ENCODE measurements around the gene FAM210B.

FAM210B gene

DNA sequence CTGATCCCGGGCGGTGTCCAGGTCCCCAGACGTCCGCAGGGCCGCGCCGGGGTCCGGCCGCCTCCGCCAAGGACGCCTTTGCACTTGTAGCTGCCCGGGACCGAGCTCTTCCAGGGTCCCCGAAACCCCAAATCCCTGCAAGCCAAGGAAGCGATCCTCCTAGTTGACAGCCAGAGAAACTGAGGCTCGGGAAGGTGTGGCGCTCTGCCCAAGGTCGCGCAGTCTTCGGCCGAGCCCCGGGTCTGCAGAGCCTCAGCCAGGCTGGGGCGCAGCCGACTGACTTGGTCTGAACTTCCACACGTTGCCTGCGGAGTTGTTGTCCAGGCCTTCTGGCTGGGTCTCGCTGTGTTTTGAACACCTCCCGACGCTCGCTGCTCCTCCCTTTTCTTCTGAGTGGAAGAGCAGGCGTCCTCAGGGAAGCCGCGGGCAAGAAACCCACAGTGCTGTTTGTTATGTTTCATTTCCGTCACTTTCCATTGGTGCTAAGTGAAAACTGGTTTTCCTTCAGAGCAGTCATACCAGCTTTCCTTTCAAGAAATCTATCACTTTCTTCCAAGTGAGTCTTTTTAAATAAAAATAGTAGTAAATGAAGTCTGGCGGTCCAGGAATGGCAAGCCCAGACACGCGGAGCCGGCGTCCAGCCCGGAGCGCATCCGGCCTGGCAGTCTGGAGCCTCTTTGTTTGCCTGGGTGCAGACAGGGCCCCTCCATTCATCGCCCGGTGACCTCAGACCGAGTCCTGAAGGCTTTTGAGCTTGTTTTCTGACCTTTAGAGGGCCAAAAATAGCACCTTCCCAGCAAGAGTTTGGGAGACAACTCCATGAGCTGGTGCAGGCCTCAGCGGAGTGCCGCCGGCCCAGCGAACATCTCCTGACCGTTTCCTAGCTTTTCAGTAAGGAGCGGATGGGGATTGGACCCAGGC, 698 bp downstream of the FAM210B start:
- Histone ChIP-seq H3K4me1 (ENCODE audit: control insufficient read depth in 5 of 5, insufficient read depth in 5 of 5, low read length in 5 of 5) (peaks cover 7 to 35% (median 29%) of the 10 kb centered on the region in 5 donors), H3K9me3 (ENCODE audit: control insufficient read depth in 5 of 5, low read length in 5 of 5) (no peaks in the 10 kb centered on the region), H3K4me3 (ENCODE audit: low read depth in 1 of 5, low read length in 5 of 5) (peak overlapping the region; percentile 79 to 92 (median 89)), H3K36me3 (ENCODE audit: control insufficient read depth in 5 of 5, insufficient read depth in 5 of 5, low read length in 5 of 5) (peaks cover 0 to 9% (median 2%) of the 10 kb centered on the region in 5 donors), H3K27ac (ENCODE audit: low read depth, low read length) (peak overlapping the region; percentile 62), H3K9ac (ENCODE audit: low read length in 5 of 5) (peak overlapping the region; percentile 51 to 90 (median 77)), H3K27me3 (ENCODE audit: control insufficient read depth in 5 of 5, insufficient read depth in 4 of 5, low read length in 5 of 5) (no peaks in the 10 kb centered on the region)

DNA sequence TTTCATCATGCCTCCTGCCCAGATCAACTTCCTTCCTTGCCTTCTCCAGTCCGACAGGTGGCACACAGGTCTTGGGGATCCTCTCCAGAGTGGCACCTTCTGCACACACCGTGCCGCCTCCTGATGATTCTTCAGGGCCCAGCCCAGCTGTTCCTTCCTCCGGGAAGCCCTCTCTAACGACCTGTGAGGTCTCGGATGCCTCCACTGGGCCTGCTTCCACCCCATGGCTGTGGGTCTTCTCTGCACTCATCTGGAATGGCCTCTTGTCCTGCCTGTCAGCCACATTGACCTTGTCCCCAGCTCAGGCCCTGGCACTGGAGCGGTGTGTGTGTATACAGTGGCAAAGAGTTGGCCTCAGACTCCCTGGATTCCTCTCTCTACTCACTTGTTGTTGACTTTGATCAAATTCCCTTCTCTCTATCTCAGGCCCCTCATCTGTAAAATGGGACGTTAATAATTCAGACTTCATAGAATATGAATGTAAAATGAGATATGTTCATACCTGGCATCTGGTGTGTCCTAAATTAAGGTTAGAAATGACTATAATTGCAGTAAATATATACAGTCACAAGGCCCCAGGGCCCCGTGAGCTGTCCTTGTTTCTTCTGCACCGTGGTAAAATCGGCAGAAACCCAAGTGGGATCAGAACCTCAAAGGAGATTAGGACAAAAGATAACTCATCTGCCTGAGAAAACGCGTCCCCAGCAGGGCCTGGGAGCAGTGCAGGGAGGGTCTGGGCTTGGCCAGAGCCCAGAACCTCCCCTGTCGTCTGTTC, 1.5 kb downstream of the FAM210B start:
- H3K9ac ChIP-seq (ENCODE audit: low read length in 5 of 5): peak overlapping the region; percentile 51 to 90 (median 77)
- no peaks in the 10 kb centered on the region for H3K27me3 ChIP-seq (ENCODE audit: control insufficient read depth in 5 of 5, insufficient read depth in 4 of 5, low read length in 5 of 5)
- H3K9me3 ChIP-seq (ENCODE audit: control insufficient read depth in 5 of 5, low read length in 5 of 5): no peaks in the 10 kb centered on the region
- peak overlapping the region; percentile 62 for H3K27ac ChIP-seq (ENCODE audit: low read depth, low read length)
- peaks cover 0 to 18% (median 6%) of the 10 kb centered on the region in 5 donors for H3K36me3 ChIP-seq (ENCODE audit: control insufficient read depth in 5 of 5, insufficient read depth in 5 of 5, low read length in 5 of 5)
- H3K4me1 ChIP-seq (ENCODE audit: control insufficient read depth in 5 of 5, insufficient read depth in 5 of 5, low read length in 5 of 5): peaks cover 7 to 35% (median 29%) of the 10 kb centered on the region in 5 donors
- H3K4me3 ChIP-seq (ENCODE audit: low read depth in 1 of 5, low read length in 5 of 5): peak overlapping the region; percentile 74 to 92 (median 89)

- H3K36me3 ChIP-seq (ENCODE audit: control insufficient read depth in 5 of 5, insufficient read depth in 5 of 5, low read length in 5 of 5): peaks cover 0 to 23% (median 12%) of the 10 kb centered on the region in 5 donors
- no peak overlapping the region for H3K27ac ChIP-seq (ENCODE audit: low read depth, low read length)
- H3K4me3 ChIP-seq (ENCODE audit: low read depth in 1 of 5, low read length in 5 of 5): no peak overlapping the region
- peaks cover 7 to 35% (median 29%) of the 10 kb centered on the region in 5 donors for H3K4me1 ChIP-seq (ENCODE audit: control insufficient read depth in 5 of 5, insufficient read depth in 5 of 5, low read length in 5 of 5)
- no peak overlapping the region for H3K9ac ChIP-seq (ENCODE audit: low read length in 5 of 5)
- no peaks in the 10 kb centered on the region for H3K9me3 ChIP-seq (ENCODE audit: control insufficient read depth in 5 of 5, low read length in 5 of 5)
- H3K27me3 ChIP-seq (ENCODE audit: control insufficient read depth in 5 of 5, insufficient read depth in 4 of 5, low read length in 5 of 5): no peaks in the 10 kb centered on the region
Measured at GRCh38 chr20:56360908-56361205, 2.1 kb downstream of the FAM210B start.

GRCh38 chr20:56361900-56362299, 3.1 kb downstream of the FAM210B start:
- Histone ChIP-seq H3K4me3 (ENCODE audit: low read depth in 1 of 5, low read length in 5 of 5) (no peak overlapping the region), H3K9me3 (ENCODE audit: control insufficient read depth in 5 of 5, low read length in 5 of 5) (no peaks in the 10 kb centered on the region), H3K36me3 (ENCODE audit: control insufficient read depth in 5 of 5, insufficient read depth in 5 of 5, low read length in 5 of 5) (peaks cover 9 to 33% (median 22%) of the 10 kb centered on the region in 5 donors), H3K4me1 (ENCODE audit: control insufficient read depth in 5 of 5, insufficient read depth in 5 of 5, low read length in 5 of 5) (peaks cover 7 to 35% (median 29%) of the 10 kb centered on the region in 5 donors), H3K27me3 (ENCODE audit: control insufficient read depth in 5 of 5, insufficient read depth in 4 of 5, low read length in 5 of 5) (no peaks in the 10 kb centered on the region), H3K27ac (ENCODE audit: low read depth, low read length) (no peak overlapping the region), H3K9ac (ENCODE audit: low read length in 5 of 5) (no peak overlapping the region)

GRCh38 chr20:56362833-56363413, 4.1 kb downstream of the FAM210B start:
- peaks cover 13 to 44% (median 31%) of the 10 kb centered on the region in 5 donors for H3K36me3 ChIP-seq (ENCODE audit: control insufficient read depth in 5 of 5, insufficient read depth in 5 of 5, low read length in 5 of 5)

GRCh38 chr20:56363491-56363890, 4.7 kb downstream of the FAM210B start:
- H3K9ac ChIP-seq (ENCODE audit: low read length in 5 of 5): no peak overlapping the region
- no peaks in the 10 kb centered on the region for H3K9me3 ChIP-seq (ENCODE audit: control insufficient read depth in 5 of 5, low read length in 5 of 5)
- H3K36me3 ChIP-seq (ENCODE audit: control insufficient read depth in 5 of 5, insufficient read depth in 5 of 5, low read length in 5 of 5): peaks cover 17 to 48% (median 35%) of the 10 kb centered on the region in 5 donors
- H3K27ac ChIP-seq (ENCODE audit: low read depth, low read length): no peak overlapping the region
- no peaks in the 10 kb centered on the region for H3K27me3 ChIP-seq (ENCODE audit: control insufficient read depth in 5 of 5, insufficient read depth in 4 of 5, low read length in 5 of 5)
- H3K4me3 ChIP-seq (ENCODE audit: low read depth in 1 of 5, low read length in 5 of 5): no peak overlapping the region
- H3K4me1 ChIP-seq (ENCODE audit: control insufficient read depth in 5 of 5, insufficient read depth in 5 of 5, low read length in 5 of 5): peaks cover 7 to 28% (median 23%) of the 10 kb centered on the region in 5 donors

More at GRCh38 chr20:56362833-56363413, 4.1 kb downstream of the FAM210B start:
- H3K9me3 ChIP-seq (ENCODE audit: control insufficient read depth in 5 of 5, low read length in 5 of 5): no peaks in the 10 kb centered on the region
- no peak overlapping the region for H3K9ac ChIP-seq (ENCODE audit: low read length in 5 of 5)
- no peak overlapping the region for H3K27ac ChIP-seq (ENCODE audit: low read depth, low read length)
- no peaks in the 10 kb centered on the region for H3K27me3 ChIP-seq (ENCODE audit: control insufficient read depth in 5 of 5, insufficient read depth in 4 of 5, low read length in 5 of 5)
- no peak overlapping the region for H3K4me3 ChIP-seq (ENCODE audit: low read depth in 1 of 5, low read length in 5 of 5)
- H3K4me1 ChIP-seq (ENCODE audit: control insufficient read depth in 5 of 5, insufficient read depth in 5 of 5, low read length in 5 of 5): peaks cover 7 to 34% (median 28%) of the 10 kb centered on the region in 5 donors

DNA sequence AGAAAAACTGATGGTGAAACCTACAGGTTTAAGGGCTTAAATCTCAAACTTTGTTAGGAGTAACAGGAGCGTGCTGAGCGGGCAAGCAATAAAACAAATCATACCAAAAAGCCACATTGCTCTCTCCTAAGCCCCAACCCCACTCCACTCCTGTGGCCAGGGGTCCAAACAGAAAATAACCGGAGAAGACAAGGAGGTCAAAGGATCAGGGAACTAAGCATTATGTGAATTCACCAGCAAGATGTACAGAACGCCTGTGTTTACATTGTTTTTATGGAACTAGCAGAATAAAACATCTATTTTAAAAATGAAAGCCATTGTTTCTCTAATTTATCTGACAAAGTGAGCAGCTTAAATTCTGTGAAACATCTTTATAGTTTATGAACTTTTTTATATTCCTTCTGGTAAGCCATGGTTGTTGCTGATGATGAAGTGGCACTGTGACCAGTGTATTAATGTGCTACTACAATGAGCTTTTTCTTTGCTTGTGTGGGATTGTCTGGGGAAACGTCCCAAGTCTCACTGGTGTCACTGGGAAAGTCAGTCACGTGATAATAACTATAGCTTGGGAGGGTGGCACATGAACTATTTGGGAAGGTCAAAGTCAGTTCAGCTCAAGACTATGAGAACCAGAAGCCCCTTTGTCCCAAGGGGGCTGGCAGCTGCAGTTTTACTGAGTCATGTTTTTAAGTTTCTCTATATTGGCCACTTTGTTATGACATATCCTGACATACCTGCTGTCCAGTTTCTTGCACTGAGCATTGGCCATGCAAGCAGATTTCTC, 9.8 kb downstream of the FAM210B start:
- H3K36me3 ChIP-seq (ENCODE audit: control insufficient read depth in 5 of 5, insufficient read depth in 5 of 5, low read length in 5 of 5): peaks cover 17 to 52% (median 41%) of the 10 kb centered on the region in 5 donors

GRCh38 chr20:56369179-56369578, 10.4 kb downstream of the FAM210B start:
- H3K9ac ChIP-seq (ENCODE audit: low read length in 5 of 5): no peak overlapping the region
- peaks cover 17 to 49% (median 41%) of the 10 kb centered on the region in 5 donors for H3K36me3 ChIP-seq (ENCODE audit: control insufficient read depth in 5 of 5, insufficient read depth in 5 of 5, low read length in 5 of 5)
- H3K27me3 ChIP-seq (ENCODE audit: control insufficient read depth in 5 of 5, insufficient read depth in 4 of 5, low read length in 5 of 5): no peaks in the 10 kb centered on the region
- no peaks in the 10 kb centered on the region for H3K9me3 ChIP-seq (ENCODE audit: control insufficient read depth in 5 of 5, low read length in 5 of 5)
- no peaks in the 10 kb centered on the region for H3K4me1 ChIP-seq (ENCODE audit: control insufficient read depth in 5 of 5, insufficient read depth in 5 of 5, low read length in 5 of 5)
- H3K4me3 ChIP-seq (ENCODE audit: low read depth in 1 of 5, low read length in 5 of 5): no peak overlapping the region
- no peak overlapping the region for H3K27ac ChIP-seq (ENCODE audit: low read depth, low read length)

More for the DNA sequence above, 9.8 kb downstream of the FAM210B start:
- Histone ChIP-seq H3K9me3 (ENCODE audit: control insufficient read depth in 5 of 5, low read length in 5 of 5) (no peaks in the 10 kb centered on the region), H3K27me3 (ENCODE audit: control insufficient read depth in 5 of 5, insufficient read depth in 4 of 5, low read length in 5 of 5) (no peaks in the 10 kb centered on the region), H3K4me3 (ENCODE audit: low read depth in 1 of 5, low read length in 5 of 5) (no peak overlapping the region), H3K4me1 (ENCODE audit: control insufficient read depth in 5 of 5, insufficient read depth in 5 of 5, low read length in 5 of 5) (no peaks in the 10 kb centered on the region), H3K27ac (ENCODE audit: low read depth, low read length) (no peak overlapping the region), H3K9ac (ENCODE audit: low read length in 5 of 5) (no peak overlapping the region)

DNA sequence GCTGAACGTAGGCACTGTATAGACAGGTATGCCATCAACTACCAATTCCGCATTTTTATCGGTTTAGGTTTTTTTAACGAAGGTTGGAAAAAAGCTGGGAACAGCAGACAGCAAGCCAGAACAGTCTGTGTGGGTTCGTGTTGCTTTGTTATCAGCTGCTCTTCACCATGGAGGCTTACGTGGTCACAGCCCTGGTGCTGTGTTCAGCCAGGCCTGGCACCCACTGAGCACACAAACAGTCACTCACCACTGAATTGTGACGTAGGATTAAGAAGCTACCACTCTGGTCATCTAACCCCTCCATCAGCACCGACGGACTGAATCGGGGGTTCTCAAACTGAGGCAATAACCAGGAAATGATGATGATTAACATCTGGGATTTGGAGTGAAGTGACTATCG, 13.2 kb downstream of the FAM210B start:
- no peaks in the 10 kb centered on the region for H3K27me3 ChIP-seq (ENCODE audit: control insufficient read depth in 5 of 5, insufficient read depth in 4 of 5, low read length in 5 of 5)
- no peak overlapping the region for H3K27ac ChIP-seq (ENCODE audit: low read depth, low read length)
- H3K9ac ChIP-seq (ENCODE audit: low read length in 5 of 5): no peak overlapping the region
- no peak overlapping the region for H3K4me3 ChIP-seq (ENCODE audit: low read depth in 1 of 5, low read length in 5 of 5)
- no peaks in the 10 kb centered on the region for H3K9me3 ChIP-seq (ENCODE audit: control insufficient read depth in 5 of 5, low read length in 5 of 5)
- peaks cover 7 to 23% (median 20%) of the 10 kb centered on the region in 5 donors for H3K36me3 ChIP-seq (ENCODE audit: control insufficient read depth in 5 of 5, insufficient read depth in 5 of 5, low read length in 5 of 5)
- no peaks in the 10 kb centered on the region for H3K4me1 ChIP-seq (ENCODE audit: control insufficient read depth in 5 of 5, insufficient read depth in 5 of 5, low read length in 5 of 5)

All from subcutaneous abdominal adipose tissue (tissue), 5 donors.